GM20000 (cell line): ENCODE data around the gene GDF10.

Experiments
- DNase-seq: peaks from one replicate; pipeline ENCODE4 v3.0.0; 2012; ENCODE audit warnings: low spot score
- CTCF ChIP-seq: IDR thresholded peaks from 2 replicates; pipeline ENCODE4 v1.5.1; 2012; ENCODE audit warnings: mild to moderate bottlenecking, control low read depth; ENCODE audit errors: extremely low read depth, missing control alignments

GDF10 gene

DNA sequence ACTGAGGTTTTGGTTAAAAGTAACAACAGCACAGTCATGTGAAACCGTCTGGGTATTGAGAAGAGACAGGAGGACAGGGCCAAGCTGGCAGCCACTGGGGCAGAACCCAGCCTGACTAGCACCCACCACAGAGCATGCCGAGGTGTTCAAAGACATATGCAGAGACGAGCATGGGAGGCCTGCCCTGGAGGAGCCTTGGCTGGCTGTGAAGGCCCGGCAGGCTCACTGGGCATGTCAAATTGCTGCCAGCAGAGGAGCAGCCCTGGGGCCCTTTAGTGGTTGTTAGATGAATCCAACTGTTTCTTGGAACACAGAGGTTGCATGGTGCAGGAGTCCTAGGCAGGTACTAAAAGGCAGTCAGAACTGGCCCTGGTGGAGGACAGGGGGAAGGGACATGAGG is 17.3 kb downstream of the GDF10 start:
- TF ChIP-seq CTCF: no peak
- no peak for DNase-seq

- DNase-seq: no peak
- no peak for TF ChIP-seq CTCF
Observed at GRCh38 chr10:47318706-47319105, 18.7 kb downstream of the GDF10 start.

DNA sequence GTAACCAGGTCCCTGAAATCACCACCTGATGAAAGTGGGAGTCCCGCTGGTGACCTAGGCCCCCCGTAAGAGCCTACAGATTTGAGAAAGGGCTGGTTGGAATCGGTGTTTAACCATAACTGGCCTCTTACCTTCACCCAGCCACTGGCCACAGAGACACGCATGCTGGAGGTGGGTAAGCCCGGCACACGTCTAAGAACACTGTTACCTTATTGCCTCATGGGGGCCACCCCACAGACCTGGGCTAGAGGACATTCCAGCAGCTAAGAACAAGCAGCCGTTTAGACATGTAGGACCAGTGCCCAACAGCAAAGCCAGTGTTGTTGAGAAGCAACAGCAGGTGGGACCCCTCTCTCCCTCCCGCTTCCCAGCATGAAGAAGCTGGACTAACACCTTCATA is 19.8 kb downstream of the GDF10 start:
- TF ChIP-seq CTCF: no peak
- no peak for DNase-seq

DNA sequence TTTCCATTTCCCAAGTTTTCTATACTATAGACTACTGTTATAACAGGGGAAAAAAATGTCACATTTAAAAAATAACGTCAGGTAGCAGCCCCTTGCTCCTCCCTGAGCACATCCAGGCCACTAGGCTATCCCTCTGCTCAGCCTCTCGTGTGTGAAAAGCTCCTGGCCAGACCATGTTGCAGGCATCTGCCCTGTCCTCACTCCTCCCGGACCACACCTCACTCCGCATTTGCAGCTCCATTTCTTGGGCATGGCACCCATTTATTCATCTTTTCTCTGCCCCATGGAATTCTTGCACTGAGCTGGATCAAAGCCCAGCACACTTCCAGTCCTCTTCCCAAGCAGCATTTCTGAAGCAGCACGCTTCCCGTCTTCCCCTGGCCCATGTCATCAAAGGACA is 20.8 kb downstream of the GDF10 start:
- no peak for DNase-seq
- TF ChIP-seq CTCF: no peak

GRCh38 chr10:47321521-47322195 is 21.7 kb downstream of the GDF10 start:
- no peak for TF ChIP-seq CTCF
- no peak for DNase-seq

DNA sequence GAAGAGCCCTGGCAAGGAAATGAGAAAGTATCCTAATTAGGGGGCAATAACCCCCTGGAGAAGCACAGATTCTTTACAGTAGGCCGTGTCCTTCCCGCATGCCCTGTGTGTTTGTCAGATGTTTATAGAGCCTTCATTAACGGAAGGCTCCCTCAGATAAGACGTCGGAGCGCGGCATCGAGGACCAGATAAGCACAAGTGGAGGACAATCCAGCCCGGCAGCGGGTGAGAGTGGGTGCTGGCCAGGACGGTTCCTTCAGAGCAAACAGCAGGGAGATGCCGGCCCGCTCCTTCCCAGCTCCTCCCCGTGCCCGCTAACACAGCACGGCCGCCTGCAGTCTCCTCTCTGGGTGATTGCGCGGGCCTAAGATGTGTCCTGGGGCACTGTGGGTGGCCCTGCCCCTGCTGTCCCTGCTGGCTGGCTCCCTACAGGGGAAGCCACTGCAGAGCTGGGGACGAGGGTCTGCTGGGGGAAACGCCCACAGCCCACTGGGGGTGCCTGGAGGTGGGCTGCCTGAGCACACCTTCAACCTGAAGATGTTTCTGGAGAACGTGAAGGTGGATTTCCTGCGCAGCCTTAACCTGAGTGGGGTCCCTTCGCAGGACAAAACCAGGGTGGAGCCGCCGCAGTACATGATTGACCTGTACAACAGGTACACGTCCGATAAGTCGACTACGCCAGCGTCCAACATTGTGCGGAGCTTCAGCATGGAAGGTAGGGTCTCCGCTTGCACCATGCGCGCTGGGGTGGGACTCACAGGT is 22.5 kb downstream of the GDF10 start, which contains the start of gene GDF2:
GDF2 (plus strand) TSS at position 155 of the 762 bp plus-strand sequence; CDS start at position 370, 215 bp downstream.
- no peak for DNase-seq
- TF ChIP-seq CTCF: no peak

GRCh38 chr10:47323087-47323486 is 23.1 kb downstream of the GDF10 start:
- no peak for TF ChIP-seq CTCF
- no peak for DNase-seq
